ENCODE results near the gene EFCAB5. TPM values are rescaled to one million over a fixed set of nuclear protein-coding genes. Genes with fewer than 3 reads are reported as not detected.
A peak's percentile ranks its signal among the peaks of the same experiment; 100 is the strongest.

Gene EFCAB5
- total and polyA plus RNA-seq, 2 of the 13 experiments (the other 11 are each of a cell fraction or from before 2014, with no cell fraction given): 0.15 TPM; not detected in 1

GRCh38 chr17:30116661-30117551 lies 175.5 kb downstream of the EFCAB5 start, which contains the start of gene NSRP1 (continued):
- TF ChIP-seq ZNF335 (CRISPR knock-in tag; IDR thresholded peaks at IDR 0.05) (no peak), SKIL (CRISPR knock-in tag; IDR thresholded peaks at IDR 0.05; ENCODE audit: borderline replicate concordance) (no peak), HES4 (CRISPR knock-in tag; IDR thresholded peaks at IDR 0.05; ENCODE audit: borderline replicate concordance) (no peak), ZC3H13 (CRISPR knock-in tag; IDR thresholded peaks at IDR 0.05) (peak; percentile 81), ZNF414 (CRISPR knock-in tag; IDR thresholded peaks at IDR 0.05) (no peak), RBAK (CRISPR knock-in tag; IDR thresholded peaks at IDR 0.05) (no peak), MLXIP (CRISPR knock-in tag; IDR thresholded peaks at IDR 0.05; ENCODE audit: borderline replicate concordance) (no peak), ADNP (CRISPR knock-in tag; IDR thresholded peaks at IDR 0.05) (no peak), ZBTB4 (CRISPR knock-in tag; IDR thresholded peaks at IDR 0.05; ENCODE audit: borderline replicate concordance) (no peak; the same call in 1 of the 2 replicates), ZBTB21 (CRISPR knock-in tag; IDR thresholded peaks at IDR 0.05) (peak; percentile 66), SIN3B (IDR thresholded peaks at IDR 0.05; ENCODE audit: low read length) (peak; percentile 21; the same call in 1 of the 2 replicates), IRF2 (CRISPR knock-in tag; IDR thresholded peaks at IDR 0.05) (peak; percentile 69), CREB3 (CRISPR knock-in tag; IDR thresholded peaks at IDR 0.05) (no peak), NR2F6 (IDR thresholded peaks at IDR 0.05) (no peak), NR2F6 (CRISPR knock-in tag; IDR thresholded peaks at IDR 0.05) (0 out of 2 replicates have a peak, but pooled peaks have one; percentile 23), ZNF737 (CRISPR knock-in tag; IDR thresholded peaks at IDR 0.05; ENCODE audit: borderline replicate concordance) (peak; percentile 69; the same call in 1 of the 2 replicates), ZNF567 (CRISPR knock-in tag; IDR thresholded peaks at IDR 0.05; ENCODE audit: borderline replicate concordance) (no peak)
